HG02763 (cell line): Measurements from ENCODE around the gene CFP.
"Not testable (repeated sequence)": the region's sequence is repeated elsewhere in the genome, so short reads cannot be mapped to it uniquely, and the experiment has no call there.

ENCODE experiments used
- ATAC-seq: cut with Tn5 transposase; IDR thresholded peaks from one replicate; pipeline ENCODE4 v1.9.1; 2021; ENCODE audit warnings: mild to moderate bottlenecking, moderate library complexity; ENCODE audit not compliant: unreplicated experiment

The CFP gene

GRCh38 chrX:47607091-47607490, 22.6 kb downstream of the CFP start:
- no peak for ATAC-seq

DNA sequence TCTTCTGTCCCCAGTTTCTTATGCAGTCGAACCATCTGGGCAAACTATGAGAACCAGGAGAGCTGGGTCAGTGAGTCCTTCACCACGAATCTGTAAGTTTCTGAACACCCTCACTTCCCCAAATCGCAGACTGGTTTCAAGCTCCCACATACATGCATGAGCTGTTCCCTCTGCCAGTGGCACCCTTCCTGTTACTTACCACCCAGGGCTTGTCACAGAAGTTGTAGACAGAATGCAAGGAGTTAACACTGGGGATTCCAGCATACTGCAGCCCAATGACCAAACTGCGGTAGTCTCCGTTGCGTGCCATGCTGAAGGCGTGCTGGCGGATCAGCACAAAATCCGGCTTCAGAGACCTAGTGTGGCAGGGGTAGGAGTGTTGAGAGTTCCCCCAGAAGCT, 24.7 kb downstream of the CFP start:
- ATAC-seq: no peak

- ATAC-seq: not testable (repeated sequence)
Observed at GRCh38 chrX:47603125-47603524, 26.6 kb downstream of the CFP start.

- ATAC-seq: no peak
Observed at GRCh38 chrX:47597222-47597621, 32.5 kb downstream of the CFP start.

GRCh38 chrX:47596256-47596655, 33.5 kb downstream of the CFP start:
- ATAC-seq: no peak

DNA sequence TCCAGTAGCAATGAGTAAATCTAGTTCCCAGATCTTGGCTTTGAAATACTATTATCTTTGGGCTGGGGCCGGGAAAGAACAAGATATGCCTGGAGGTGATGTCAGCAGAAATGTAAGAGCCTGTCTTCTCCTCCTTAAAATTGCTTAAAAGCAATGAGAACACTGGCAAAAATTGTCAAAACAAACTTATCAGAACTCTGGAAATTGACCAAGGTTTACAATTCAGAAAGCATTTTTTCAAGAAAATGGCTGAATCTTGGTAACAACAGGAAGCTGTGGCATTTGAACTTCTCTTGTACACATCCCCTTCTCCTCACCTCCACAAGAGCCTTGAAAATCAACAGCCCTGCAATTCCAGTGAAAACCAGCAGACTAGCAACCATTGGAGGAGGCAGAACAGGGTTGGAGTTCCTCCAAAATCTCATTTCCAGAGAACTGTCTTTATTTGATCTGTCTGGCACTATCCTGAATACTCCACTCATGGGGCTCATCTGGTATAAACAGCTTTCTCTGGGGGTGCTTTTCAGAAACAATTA, 33.9 kb downstream of the CFP start:
- no peak for ATAC-seq

DNA sequence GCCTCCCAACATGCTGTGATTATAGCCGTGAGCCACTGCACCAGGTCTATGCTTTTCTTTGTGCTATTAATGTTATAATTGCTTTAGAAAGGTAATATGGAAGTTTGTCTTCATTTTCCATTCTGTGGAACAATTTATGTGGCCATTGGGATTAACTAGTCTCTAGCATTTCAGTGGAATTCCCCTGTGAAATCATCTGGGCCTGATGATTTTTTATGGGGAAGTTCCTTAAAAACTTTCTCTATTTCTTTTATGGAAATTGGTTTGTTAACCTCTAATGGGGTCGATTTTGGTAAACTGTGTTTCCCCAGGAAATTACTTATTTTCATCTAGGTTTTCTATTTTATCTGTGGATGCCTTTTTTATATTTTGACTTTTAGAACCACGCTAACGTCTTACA, 36.2 kb downstream of the CFP start:
- no peak for ATAC-seq

GRCh38 chrX:47590984-47591383, 38.7 kb downstream of the CFP start:
- no peak for ATAC-seq

GRCh38 chrX:47587906-47588735, 41.6 kb downstream of the CFP start:
- ATAC-seq: no peak

- ATAC-seq: no peak
Observed at GRCh38 chrX:47587091-47587891, 42.4 kb downstream of the CFP start.

- no peak for ATAC-seq
Observed at GRCh38 chrX:47586043-47586787, 43.5 kb downstream of the CFP start.

DNA sequence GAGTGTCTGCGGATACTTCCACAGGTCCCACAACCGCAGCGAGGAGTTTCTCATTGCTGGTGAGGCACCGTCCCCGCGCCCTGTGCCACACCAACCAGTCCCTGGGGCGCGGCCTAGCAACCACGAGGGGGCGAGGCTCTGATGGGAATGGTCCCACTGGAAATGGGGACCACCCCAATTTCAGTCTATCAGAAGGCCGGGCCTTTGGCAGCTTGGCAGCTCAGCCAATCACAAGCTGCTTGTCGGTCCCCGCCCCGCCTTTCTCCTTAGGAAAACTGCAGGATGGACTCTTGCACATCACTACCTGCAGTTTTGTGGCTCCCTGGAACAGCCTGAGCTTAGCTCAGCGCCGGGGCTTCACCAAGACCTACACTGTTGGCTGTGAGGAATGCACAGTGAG, 44.5 kb downstream of the CFP start:
- ATAC-seq: no peak

DNA sequence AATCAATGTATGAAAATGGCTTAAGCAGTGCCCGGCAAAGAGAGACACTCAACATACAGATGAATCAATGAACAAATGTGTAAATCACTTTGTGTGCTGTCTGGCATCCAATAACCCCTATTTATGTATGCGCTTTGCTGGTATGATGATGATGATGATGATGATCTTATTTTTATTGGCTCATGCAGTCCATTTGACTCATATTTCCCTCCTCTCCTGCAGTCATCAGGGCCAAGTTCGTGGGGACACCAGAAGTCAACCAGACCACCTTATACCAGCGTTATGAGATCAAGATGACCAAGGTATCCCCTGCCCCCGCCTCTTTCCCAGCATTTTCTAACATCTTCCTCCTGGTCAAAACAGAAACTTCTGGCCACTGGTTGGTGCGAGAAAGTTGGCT, 45.0 kb downstream of the CFP start:
- no peak for ATAC-seq

GRCh38 chrX:47583240-47583861, 46.4 kb downstream of the CFP start:
- no peak for ATAC-seq

GRCh38 chrX:47581731-47582647, 47.7 kb downstream of the CFP start, which contains the start of gene TIMP1:
TSS of gene TIMP1 (plus strand) at chrX:47582436. CDS start at chrX:47583416, 980 bp downstream.
- peak; percentile 91 for ATAC-seq

GRCh38 chrX:47579537-47579936, 50.2 kb downstream of the CFP start:
- ATAC-seq: no peak

GRCh38 chrX:47578692-47579091, 51.0 kb downstream of the CFP start:
- ATAC-seq: no peak

- no peak for ATAC-seq
Observed at GRCh38 chrX:47577901-47578300, 51.8 kb downstream of the CFP start.

DNA sequence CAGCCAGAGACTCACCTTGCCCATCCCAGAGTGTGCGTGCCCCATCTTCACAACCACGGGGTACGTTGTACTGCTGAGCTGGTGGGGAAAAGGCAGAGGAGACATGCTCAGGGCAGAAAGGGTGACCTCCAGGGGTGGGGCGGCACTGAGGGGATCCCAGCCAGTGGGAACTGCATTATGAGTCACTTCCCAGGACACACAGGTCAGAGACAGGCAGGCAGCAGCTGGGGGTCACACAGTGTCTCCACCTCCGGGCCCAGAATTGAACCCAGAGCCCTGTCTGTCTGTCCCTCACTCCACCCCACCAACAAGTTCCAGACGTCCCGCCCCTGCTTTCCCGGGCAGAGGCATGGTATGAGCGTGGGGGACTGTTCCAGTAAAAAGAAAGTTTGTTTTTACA, 52.3 kb downstream of the CFP start:
- no peak for ATAC-seq
